Activated naive CD4-positive, alpha-beta T cell treated with anti-CD3 and anti-CD28 coated beads, Interleukin-2, amount 10 ng/mL, durations not matched to agents 7 days and 5 days (primary cell): ENCODE data around the gene RIOK3.

Source experiments
- CTCF ChIA-PET: fragments of 350-600 bp; sonication (Branson Sonifier 250); formaldehyde crosslinking; loops from one replicate; lab custom pipeline; 2021; ENCODE audit warnings: antibody characterized with exemption; lab: Charles Lee
- DNase-seq: peaks from one replicate; pipeline ENCODE4 v3.0.0-alpha.2; 2020
- H3K27ac Mint-ChIP-seq: one replicate; pipeline ENCODE4 v1.8.0; 2021; ENCODE audit warnings: mild to moderate bottlenecking, moderate library complexity, mixed read lengths
- H3K27me3 Mint-ChIP-seq: one replicate; pipeline ENCODE4 v1.8.0; 2021; ENCODE audit warnings: mild to moderate bottlenecking, mixed read lengths
- H3K36me3 Mint-ChIP-seq: one replicate; pipeline ENCODE4 v1.8.0; 2021; ENCODE audit warnings: mixed read lengths
- H3K4me1 Mint-ChIP-seq: one replicate; pipeline ENCODE4 v1.8.0; 2021; ENCODE audit warnings: mixed read lengths
- H3K4me3 Mint-ChIP-seq: one replicate; pipeline ENCODE4 v1.8.0; 2021; ENCODE audit warnings: mild to moderate bottlenecking, moderate library complexity, mixed read lengths
- H3K9me3 Mint-ChIP-seq: one replicate; pipeline ENCODE4 v1.8.0; 2021; ENCODE audit warnings: mixed read lengths

RIOK3 gene

GRCh38 chr18:23437357-23438045 is 15.6 kb upstream of the RIOK3 start:
- H3K27me3 Mint-ChIP-seq: peaks cover 10% of the 10 kb centered on the region
- H3K27ac Mint-ChIP-seq: peak overlapping the region; percentile 42
- CTCF ChIA-PET: interaction anchor here (0.7 kb wide), 1 partner anchor 42 kb away, joined by 3 read pairs; no protein-coding TSS in a partner anchor
- no peaks in the 10 kb centered on the region for H3K9me3 Mint-ChIP-seq
- H3K36me3 Mint-ChIP-seq: no peaks in the 10 kb centered on the region
- peak overlapping the region; percentile 83 for H3K4me3 Mint-ChIP-seq
- peak; percentile 87 for DNase-seq
- H3K4me1 Mint-ChIP-seq: peaks cover 36% of the 10 kb centered on the region

GRCh38 chr18:23438046-23438377 is 15.1 kb upstream of the RIOK3 start:
- Mint-ChIP-seq H3K27ac (no peak overlapping the region), H3K36me3 (no peaks in the 10 kb centered on the region), H3K27me3 (peaks cover 11% of the 10 kb centered on the region), H3K4me1 (peaks cover 36% of the 10 kb centered on the region), H3K9me3 (no peaks in the 10 kb centered on the region), H3K4me3 (peak overlapping the region; percentile 83)
- DNase-seq: no peak
- CTCF ChIA-PET: interaction anchor here (0.7 kb wide), 1 partner anchor 42 kb away, joined by 3 read pairs; no protein-coding TSS in a partner anchor

GRCh38 chr18:23438608-23439366 is 14.3 kb upstream of the RIOK3 start:
- H3K27ac Mint-ChIP-seq: no peak overlapping the region
- no peaks in the 10 kb centered on the region for H3K36me3 Mint-ChIP-seq
- H3K4me1 Mint-ChIP-seq: peaks cover 33% of the 10 kb centered on the region
- H3K27me3 Mint-ChIP-seq: peaks cover 11% of the 10 kb centered on the region
- H3K9me3 Mint-ChIP-seq: no peaks in the 10 kb centered on the region
- DNase-seq: no peak
- CTCF ChIA-PET: no interaction called here
- peak overlapping the region; percentile 83 for H3K4me3 Mint-ChIP-seq

GRCh38 chr18:23440131-23440530 is 13.0 kb upstream of the RIOK3 start:
- H3K27ac Mint-ChIP-seq: no peak overlapping the region
- H3K4me3 Mint-ChIP-seq: no peak overlapping the region
- no peaks in the 10 kb centered on the region for H3K9me3 Mint-ChIP-seq
- no peak for DNase-seq
- CTCF ChIA-PET: no interaction called here
- peaks cover 16% of the 10 kb centered on the region for H3K27me3 Mint-ChIP-seq
- H3K4me1 Mint-ChIP-seq: peaks cover 32% of the 10 kb centered on the region
- no peaks in the 10 kb centered on the region for H3K36me3 Mint-ChIP-seq

- Mint-ChIP-seq H3K27ac (no peak overlapping the region), H3K36me3 (no peaks in the 10 kb centered on the region), H3K27me3 (peaks cover 34% of the 10 kb centered on the region), H3K4me3 (no peak overlapping the region), H3K9me3 (no peaks in the 10 kb centered on the region), H3K4me1 (peaks cover 14% of the 10 kb centered on the region)
- no peak for DNase-seq
- CTCF ChIA-PET: interaction anchor here (1.2 kb wide), 1 partner anchor 30 kb away, joined by 6 read pairs; no protein-coding TSS in a partner anchor
Measured at GRCh38 chr18:23442958-23443357, 10.1 kb upstream of the RIOK3 start.

- CTCF ChIA-PET: no interaction called here
- Mint-ChIP-seq H3K27ac (no peak overlapping the region), H3K4me1 (peaks cover 18% of the 10 kb centered on the region), H3K27me3 (peaks cover 39% of the 10 kb centered on the region), H3K4me3 (no peak overlapping the region), H3K9me3 (no peaks in the 10 kb centered on the region), H3K36me3 (no peaks in the 10 kb centered on the region)
- no peak for DNase-seq
Measured at GRCh38 chr18:23448291-23448690, 4.8 kb upstream of the RIOK3 start.

GRCh38 chr18:23450022-23450421 is 3.1 kb upstream of the RIOK3 start:
- Mint-ChIP-seq H3K4me1 (peaks cover 31% of the 10 kb centered on the region), H3K27me3 (peaks cover 33% of the 10 kb centered on the region), H3K27ac (no peak overlapping the region), H3K36me3 (peaks cover 6% of the 10 kb centered on the region), H3K4me3 (no peak overlapping the region), H3K9me3 (no peaks in the 10 kb centered on the region)
- no peak for DNase-seq
- CTCF ChIA-PET: no interaction called here

- Mint-ChIP-seq H3K27me3 (peaks cover 33% of the 10 kb centered on the region), H3K27ac (no peak overlapping the region)
Measured at GRCh38 chr18:23451011-23451410, 2.1 kb upstream of the RIOK3 start.

GRCh38 chr18:23451491-23451890 is 1.6 kb upstream of the RIOK3 start:
- CTCF ChIA-PET: no interaction called here
- H3K9me3 Mint-ChIP-seq: no peaks in the 10 kb centered on the region
- DNase-seq: no peak
- peaks cover 44% of the 10 kb centered on the region for H3K4me1 Mint-ChIP-seq
- peaks cover 10% of the 10 kb centered on the region for H3K36me3 Mint-ChIP-seq
- no peak overlapping the region for H3K27ac Mint-ChIP-seq
- H3K4me3 Mint-ChIP-seq: no peak overlapping the region
- peaks cover 28% of the 10 kb centered on the region for H3K27me3 Mint-ChIP-seq

More at GRCh38 chr18:23451011-23451410, 2.1 kb upstream of the RIOK3 start:
- CTCF ChIA-PET: no interaction called here
- DNase-seq: no peak
- peaks cover 9% of the 10 kb centered on the region for H3K36me3 Mint-ChIP-seq
- no peaks in the 10 kb centered on the region for H3K9me3 Mint-ChIP-seq
- peaks cover 41% of the 10 kb centered on the region for H3K4me1 Mint-ChIP-seq
- no peak overlapping the region for H3K4me3 Mint-ChIP-seq

- Mint-ChIP-seq H3K4me1 (peaks cover 52% of the 10 kb centered on the region), H3K27me3 (peaks cover 22% of the 10 kb centered on the region), H3K27ac (peak overlapping the region; percentile 90), H3K36me3 (peaks cover 17% of the 10 kb centered on the region), H3K9me3 (no peaks in the 10 kb centered on the region), H3K4me3 (peak overlapping the region; percentile 100)
- DNase-seq: no peak
- CTCF ChIA-PET: no interaction called here
Measured at GRCh38 chr18:23452347-23452727, 750 bp upstream of the RIOK3 start.

GRCh38 chr18:23453680-23454058 is 582 bp downstream of the RIOK3 start:
- Mint-ChIP-seq H3K36me3 (peaks cover 24% of the 10 kb centered on the region), H3K4me3 (peak overlapping the region; percentile 100), H3K27ac (peak overlapping the region; percentile 90), H3K9me3 (no peaks in the 10 kb centered on the region), H3K27me3 (peaks cover 14% of the 10 kb centered on the region), H3K4me1 (peaks cover 65% of the 10 kb centered on the region)
- CTCF ChIA-PET: interaction anchor here (1.0 to 1.2 kb wide), 2 partner anchors 9 to 19 kb away, joined by 3 read pairs; no protein-coding TSS in a partner anchor
- DNase-seq: no peak

GRCh38 chr18:23456835-23457234 is 3.7 kb downstream of the RIOK3 start:
- Mint-ChIP-seq H3K9me3 (no peaks in the 10 kb centered on the region), H3K27ac (no peak overlapping the region), H3K4me1 (peaks cover 80% of the 10 kb centered on the region), H3K27me3 (no peaks in the 10 kb centered on the region), H3K4me3 (no peak overlapping the region), H3K36me3 (peaks cover 33% of the 10 kb centered on the region)
- no peak for DNase-seq
- CTCF ChIA-PET: interaction anchor here (0.7 kb wide), 1 partner anchor 473 kb away, joined by 4 read pairs; no protein-coding TSS in a partner anchor

- CTCF ChIA-PET: interaction anchor here (0.6 to 0.9 kb wide), 2 partner anchors 26 to 611 kb away, joined by 3 read pairs; no protein-coding TSS in a partner anchor
Measured at GRCh38 chr18:23458830-23459529, 5.9 kb downstream of the RIOK3 start.

GRCh38 chr18:23459530-23459921 is 6.4 kb downstream of the RIOK3 start:
- Mint-ChIP-seq H3K4me3 (no peak overlapping the region), H3K9me3 (no peaks in the 10 kb centered on the region), H3K27me3 (no peaks in the 10 kb centered on the region), H3K27ac (no peak overlapping the region), H3K36me3 (peaks cover 48% of the 10 kb centered on the region), H3K4me1 (peaks cover 65% of the 10 kb centered on the region)
- no peak for DNase-seq
- CTCF ChIA-PET: no interaction called here

More at GRCh38 chr18:23458830-23459529, 5.9 kb downstream of the RIOK3 start:
- no peak overlapping the region for H3K4me3 Mint-ChIP-seq
- H3K4me1 Mint-ChIP-seq: peaks cover 71% of the 10 kb centered on the region
- H3K36me3 Mint-ChIP-seq: peaks cover 48% of the 10 kb centered on the region
- no peaks in the 10 kb centered on the region for H3K27me3 Mint-ChIP-seq
- no peak for DNase-seq
- no peak overlapping the region for H3K27ac Mint-ChIP-seq
- no peaks in the 10 kb centered on the region for H3K9me3 Mint-ChIP-seq
